ENCODE measurements around the gene HCN4. TPM values are rescaled to one million over a fixed set of nuclear protein-coding genes. Genes with fewer than 3 reads are reported as not detected.
A peak's percentile ranks its signal among the peaks of the same experiment; 100 is the strongest.
"Not testable (repeated sequence)": the region's sequence is repeated elsewhere in the genome, so short reads cannot be mapped to it uniquely, and the experiment has no call there.

The HCN4 gene
- total and polyA plus RNA-seq, 2 experiments from 2014 or later: 0.03 TPM; not detected in 1

DNA sequence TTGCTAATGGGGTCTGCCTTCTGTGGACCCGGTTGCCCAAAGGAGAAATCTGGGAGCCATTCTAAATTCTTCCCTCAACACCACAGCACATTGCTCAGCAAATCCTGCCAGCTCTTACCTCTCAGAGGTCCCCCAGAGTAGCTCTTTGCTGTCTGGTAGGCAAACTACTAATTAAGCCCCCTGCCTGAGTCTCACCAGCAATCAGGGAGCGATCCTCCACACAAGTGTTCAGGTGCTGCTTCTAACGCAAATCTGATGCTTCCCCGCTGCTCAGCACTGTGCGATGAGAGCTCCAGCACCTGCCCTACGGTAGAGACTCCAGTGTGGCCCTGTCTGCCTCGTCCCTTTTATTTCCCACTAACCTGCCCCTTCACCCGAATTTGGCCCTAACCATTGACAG, 60.5 kb downstream of the HCN4 start:
- H3K27me3 ChIP-seq (replicated peaks; ENCODE audit: insufficient read depth): no peaks in the 10 kb centered on the region
- H3K9me3 ChIP-seq (ENCODE audit: low read depth): no peaks in the 10 kb centered on the region
- no peak overlapping the region for H3K27ac ChIP-seq
- H2AFZ ChIP-seq: no peak overlapping the region
- no peak overlapping the region for H3K4me2 ChIP-seq (ENCODE audit: unreplicated experiment)
- H3K9me2 ChIP-seq (ENCODE audit: insufficient read depth): no peaks in the 10 kb centered on the region
- H4K20me1 ChIP-seq (ENCODE audit: insufficient read depth): no peaks in the 10 kb centered on the region
- no peaks in the 10 kb centered on the region for H3F3A ChIP-seq (ENCODE audit: insufficient read depth)
- TF ChIP-seq EZH2 (IDR thresholded peaks at IDR 0.05; ENCODE audit: insufficient read depth, poor library complexity, severe bottlenecking) (no peak), EZH2phosphoT487 (IDR thresholded peaks at IDR 0.05; ENCODE audit: insufficient read depth, low read depth) (no peak)
- DNase-seq: no peak
- H3K9ac ChIP-seq: no peak overlapping the region
- no peaks in the 10 kb centered on the region for H3K79me2 ChIP-seq (ENCODE audit: insufficient read depth)
- in situ Hi-C loops (cut with MboI): no loop called here
- 91 to 93% methylated on average over 8 of the region's 8 CpGs for WGBS, 2 experiments (ENCODE audit: low coverage in 1 of 2, low lambda C conversion rate in 2 of 2, missing lambda C conversion rate in 2 of 2)
- H3K4me1 ChIP-seq (ENCODE audit: insufficient read depth): no peaks in the 10 kb centered on the region
- no peaks in the 10 kb centered on the region for H3K36me3 ChIP-seq (ENCODE audit: low read depth)
- H3K4me3 ChIP-seq: no peak overlapping the region

GRCh38 chr15:73305331-73306211, 63.2 kb downstream of the HCN4 start:
- H3K36me3 ChIP-seq (ENCODE audit: low read depth): 0 out of 2 replicates have a peak, but pooled peaks cover 4% of the 10 kb centered on the region
- no peaks in the 10 kb centered on the region for H3K9me2 ChIP-seq (ENCODE audit: insufficient read depth)
- in situ Hi-C loops (cut with MboI): no loop called here
- no peak overlapping the region for H3K27ac ChIP-seq
- no peak overlapping the region for H2AFZ ChIP-seq
- H3K27me3 ChIP-seq (replicated peaks; ENCODE audit: insufficient read depth): no peaks in the 10 kb centered on the region
- H3K9ac ChIP-seq: no peak overlapping the region
- H3K79me2 ChIP-seq (ENCODE audit: insufficient read depth): no peaks in the 10 kb centered on the region
- H3F3A ChIP-seq (ENCODE audit: insufficient read depth): no peaks in the 10 kb centered on the region
- DNase-seq: peak; percentile 77
- TF ChIP-seq EZH2 (IDR thresholded peaks at IDR 0.05; ENCODE audit: insufficient read depth, poor library complexity, severe bottlenecking) (no peak), EZH2phosphoT487 (IDR thresholded peaks at IDR 0.05; ENCODE audit: insufficient read depth, low read depth) (no peak)
- 65 to 71% methylated on average over 12 of the region's 12 CpGs for WGBS, 2 experiments (ENCODE audit: low coverage in 1 of 2, low lambda C conversion rate in 2 of 2, missing lambda C conversion rate in 2 of 2)
- H3K4me1 ChIP-seq (ENCODE audit: insufficient read depth): no peaks in the 10 kb centered on the region
- H3K9me3 ChIP-seq (ENCODE audit: low read depth): no peaks in the 10 kb centered on the region
- no peak overlapping the region for H3K4me2 ChIP-seq (ENCODE audit: unreplicated experiment)
- no peak overlapping the region for H3K4me3 ChIP-seq
- no peaks in the 10 kb centered on the region for H4K20me1 ChIP-seq (ENCODE audit: insufficient read depth)

DNA sequence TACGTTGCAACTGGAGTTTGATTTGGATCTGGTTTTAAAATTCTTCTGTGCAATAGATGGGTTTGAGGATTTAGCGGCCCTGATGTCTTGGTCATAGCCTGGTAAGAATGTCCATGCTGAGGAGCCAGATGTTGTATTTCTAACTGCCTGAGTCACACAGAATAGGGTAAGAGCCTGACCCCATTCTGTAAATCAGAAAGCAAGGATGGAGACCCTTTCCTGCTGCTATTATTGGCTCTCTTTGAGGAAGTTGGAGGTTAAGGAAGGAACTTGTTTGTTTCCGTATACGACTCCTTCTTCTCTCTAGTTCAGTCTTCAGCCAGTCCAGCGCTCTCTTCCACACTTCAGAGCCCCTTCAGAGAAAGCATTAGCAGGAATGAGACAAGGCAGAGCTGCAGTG, 65.1 kb downstream of the HCN4 start:
- Histone ChIP-seq H3K9me2 (ENCODE audit: insufficient read depth) (no peaks in the 10 kb centered on the region), H3K27ac (no peak overlapping the region), H4K20me1 (ENCODE audit: insufficient read depth) (no peaks in the 10 kb centered on the region), H3K4me1 (ENCODE audit: insufficient read depth) (no peaks in the 10 kb centered on the region), H2AFZ (no peak overlapping the region), H3K79me2 (ENCODE audit: insufficient read depth) (no peaks in the 10 kb centered on the region), H3K4me2 (ENCODE audit: unreplicated experiment) (no peak overlapping the region), H3K36me3 (ENCODE audit: low read depth) (0 out of 2 replicates have a peak, but pooled peaks cover 4% of the 10 kb centered on the region), H3K4me3 (no peak overlapping the region), H3K9ac (no peak overlapping the region), H3K27me3 (replicated peaks; ENCODE audit: insufficient read depth) (no peaks in the 10 kb centered on the region), H3F3A (ENCODE audit: insufficient read depth) (no peaks in the 10 kb centered on the region), H3K9me3 (ENCODE audit: low read depth) (no peaks in the 10 kb centered on the region)
- in situ Hi-C loops (cut with MboI): no loop called here
- no peak for TF ChIP-seq EZH2 (IDR thresholded peaks at IDR 0.05; ENCODE audit: insufficient read depth, poor library complexity, severe bottlenecking)
- TF ChIP-seq EZH2phosphoT487 (IDR thresholded peaks at IDR 0.05; ENCODE audit: insufficient read depth, low read depth): no peak
- WGBS, 2 experiments (ENCODE audit: low coverage in 1 of 2, low lambda C conversion rate in 2 of 2, missing lambda C conversion rate in 2 of 2): 93 to 95% methylated on average over 5 of the region's 5 CpGs
- DNase-seq: no peak

DNA sequence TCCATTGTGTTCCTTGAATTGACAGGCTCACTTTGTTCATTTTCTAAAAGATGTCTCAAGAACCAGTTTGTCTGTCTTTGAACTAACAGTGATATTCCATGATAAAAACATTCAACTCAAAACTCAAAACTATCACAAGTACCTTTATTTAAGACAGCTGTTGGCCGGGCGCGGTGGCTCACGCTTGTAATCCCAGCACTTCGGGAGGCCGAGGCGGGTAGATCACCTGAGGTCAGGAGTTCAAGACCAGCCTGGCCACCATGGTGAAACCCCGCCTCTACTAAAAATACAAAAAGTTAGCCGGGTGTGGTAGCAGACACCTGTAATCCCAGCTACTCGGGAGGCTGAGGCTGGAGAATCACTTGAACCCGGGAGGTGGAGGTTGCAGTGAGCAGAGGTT, 68.5 kb downstream of the HCN4 start:
- H3K79me2 ChIP-seq (ENCODE audit: insufficient read depth); H2AFZ ChIP-seq; H3K4me2 ChIP-seq (ENCODE audit: unreplicated experiment); H3F3A ChIP-seq (ENCODE audit: insufficient read depth); H3K9me3 ChIP-seq (ENCODE audit: low read depth); H3K36me3 ChIP-seq (ENCODE audit: low read depth); H3K27me3 ChIP-seq (replicated peaks; ENCODE audit: insufficient read depth); H3K9ac ChIP-seq; H3K27ac ChIP-seq; H3K9me2 ChIP-seq (ENCODE audit: insufficient read depth); DNase-seq; in situ Hi-C loops (cut with MboI); H4K20me1 ChIP-seq (ENCODE audit: insufficient read depth); H3K4me1 ChIP-seq (ENCODE audit: insufficient read depth); H3K4me3 ChIP-seq: not testable (repeated sequence)
- 84 to 85% methylated on average over 11 of the region's 11 CpGs for WGBS, 2 experiments (ENCODE audit: low coverage in 1 of 2, low lambda C conversion rate in 2 of 2, missing lambda C conversion rate in 2 of 2)
